Measurements from ENCODE around the gene MSL2. TPM values are rescaled to one million over a fixed set of nuclear protein-coding genes. Genes with fewer than 3 reads are reported as not detected.
A peak's percentile ranks its signal among the peaks of the same experiment; 100 is the strongest.
"Not testable (repeated sequence)": the region's sequence is repeated elsewhere in the genome, so short reads cannot be mapped to it uniquely, and the experiment has no call there.

The MSL2 gene
- total RNA-seq, 2 donors from 2014 or later: 19.0 to 21.6 TPM

GRCh38 chr3:136194409-136195257 lies 1.5 kb downstream of the MSL2 start:
- ATAC-seq (no peak), DNase-seq (peak; percentile 39)
- intact Hi-C loops (cut with DNase I): loop anchor here in 1 of 2 donors (5.0 to 10.0 kb wide), 2 partner anchors 50 to 112 kb away; no protein-coding TSS in a partner anchor

GRCh38 chr3:136193278-136194054 lies 2.7 kb downstream of the MSL2 start:
- intact Hi-C loops (cut with DNase I): loop anchor here in 1 of 2 donors (10.0 kb wide), 1 partner anchor 49 kb away; no protein-coding TSS in a partner anchor
- no peak for ATAC-seq
- no peak for DNase-seq

- ATAC-seq: no peak
- intact Hi-C loops (cut with DNase I): loop anchor here in 1 of 2 donors (10.0 kb wide), 1 partner anchor 48 kb away; no protein-coding TSS in a partner anchor
- DNase-seq: no peak
Measured at GRCh38 chr3:136192831-136193230, 3.3 kb downstream of the MSL2 start.

- not testable (repeated sequence) for DNase-seq, ATAC-seq
- intact Hi-C loops (cut with DNase I): loop anchor here in 1 of 2 donors (10.0 kb wide), 1 partner anchor 47 kb away; no protein-coding TSS in a partner anchor
Measured at GRCh38 chr3:136192195-136192594, 3.9 kb downstream of the MSL2 start.

GRCh38 chr3:136189859-136190617 lies 6.1 kb downstream of the MSL2 start:
- ATAC-seq (no peak), DNase-seq (no peak)
- intact Hi-C loops (cut with DNase I): loop anchor here in 1 of 2 donors (10.0 kb wide), 1 partner anchor 45 kb away; no protein-coding TSS in a partner anchor

- intact Hi-C loops (cut with DNase I): no loop called here
- DNase-seq (no peak), ATAC-seq (no peak)
Measured at GRCh38 chr3:136189043-136189442, 7.1 kb downstream of the MSL2 start.

- intact Hi-C loops (cut with DNase I): no loop called here
- ATAC-seq: no peak
- no peak for DNase-seq
Measured at GRCh38 chr3:136187868-136188267, 8.3 kb downstream of the MSL2 start.

- intact Hi-C loops (cut with DNase I): no loop called here
- DNase-seq (no peak), ATAC-seq (no peak)
Measured at GRCh38 chr3:136186846-136187245, 9.3 kb downstream of the MSL2 start.

- intact Hi-C loops (cut with DNase I): no loop called here
- ATAC-seq (peak in 1 of 2 donors; percentile 36), DNase-seq (no peak)
Measured at GRCh38 chr3:136186344-136186743, 9.8 kb downstream of the MSL2 start.

- ATAC-seq (peak in 1 of 2 donors; percentile 60), DNase-seq (no peak)
- intact Hi-C loops (cut with DNase I): no loop called here
Measured at GRCh38 chr3:136184703-136185102, 11.4 kb downstream of the MSL2 start.

- intact Hi-C loops (cut with DNase I): no loop called here
- ATAC-seq (no peak), DNase-seq (no peak)
Measured at GRCh38 chr3:136181741-136182140, 14.4 kb downstream of the MSL2 start.

- intact Hi-C loops (cut with DNase I): no loop called here
- DNase-seq: no peak
Measured at GRCh38 chr3:136177876-136178275, 18.3 kb downstream of the MSL2 start.

GRCh38 chr3:136173939-136174490 lies 22.1 kb downstream of the MSL2 start:
- no peak for ATAC-seq
- intact Hi-C loops (cut with DNase I): no loop called here
- no peak for DNase-seq

More at GRCh38 chr3:136177876-136178275, 18.3 kb downstream of the MSL2 start:
- ATAC-seq: no peak

GRCh38 chr3:136171097-136171542 lies 25.0 kb downstream of the MSL2 start:
- ATAC-seq (peak in 1 of 2 donors; percentile 35), DNase-seq (no peak)
- intact Hi-C loops (cut with DNase I): no loop called here

GRCh38 chr3:136168236-136168635 lies 27.9 kb downstream of the MSL2 start:
- intact Hi-C loops (cut with DNase I); ATAC-seq; DNase-seq: not testable (repeated sequence)

- no peak for ATAC-seq
- no peak for DNase-seq
- intact Hi-C loops (cut with DNase I): no loop called here
Measured at GRCh38 chr3:136166507-136166906, 29.6 kb downstream of the MSL2 start.

GRCh38 chr3:136163607-136164006 lies 32.5 kb downstream of the MSL2 start:
- DNase-seq; intact Hi-C loops (cut with DNase I); ATAC-seq: not testable (repeated sequence)

- ATAC-seq: peak in 1 of 2 donors; percentile 29
- intact Hi-C loops (cut with DNase I): no loop called here
- DNase-seq: no peak
Measured at GRCh38 chr3:136162322-136162721, 33.8 kb downstream of the MSL2 start.

- no peak for DNase-seq
- intact Hi-C loops (cut with DNase I): no loop called here
- no peak for ATAC-seq
Measured at GRCh38 chr3:136161516-136161915, 34.6 kb downstream of the MSL2 start.
